ENCODE data around the gene EIF5B.
A peak's percentile ranks its signal among the peaks of the same experiment; 100 is the strongest.
"Not testable (repeated sequence)": the region's sequence is repeated elsewhere in the genome, so short reads cannot be mapped to it uniquely, and the experiment has no call there.

Gene EIF5B

DNA sequence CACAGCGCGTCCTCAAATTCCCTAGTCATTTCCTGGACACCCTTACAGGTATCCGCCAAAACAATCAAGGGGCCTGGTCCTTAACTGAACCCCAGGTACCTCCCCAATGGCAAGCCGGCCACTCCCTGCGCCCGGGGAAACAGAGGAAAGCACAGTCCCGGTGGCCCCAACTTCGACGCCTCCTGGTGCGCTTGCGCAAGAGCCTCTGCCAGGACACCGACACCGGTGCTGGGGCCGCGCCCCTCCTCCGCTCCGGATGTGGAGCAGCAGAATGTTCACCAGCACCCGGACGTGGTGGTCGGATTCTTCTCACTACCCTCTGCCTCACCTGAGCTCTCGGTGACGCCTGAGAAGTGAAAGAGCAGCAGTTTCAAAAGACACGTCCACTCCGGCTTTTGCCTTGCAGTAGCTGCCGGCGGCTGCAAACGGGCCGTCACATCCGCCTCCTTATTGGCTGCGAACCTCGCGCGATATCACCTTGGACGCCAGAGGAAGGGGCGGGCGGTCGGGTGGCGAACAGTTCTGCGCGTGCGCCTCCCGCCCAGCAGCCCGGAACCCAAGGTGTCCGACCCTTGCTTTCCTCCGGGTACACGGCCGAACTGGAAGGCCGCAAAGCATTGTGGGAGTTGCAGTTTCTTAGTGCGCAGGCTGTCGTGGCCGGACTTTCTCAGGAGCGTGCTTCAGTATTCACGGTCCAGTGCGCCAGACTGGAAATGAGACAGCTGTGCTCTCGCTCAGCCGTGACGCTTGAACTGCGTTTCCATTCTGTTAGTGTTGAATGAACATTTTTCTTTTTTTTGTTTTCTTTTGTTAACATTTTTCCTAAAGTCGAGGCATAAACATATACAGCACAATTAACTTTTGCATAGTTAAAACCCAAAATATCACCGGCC is 1.0 kb upstream of the EIF5B start, which contains the start of gene TXNDC9:
Gene TXNDC9 (minus strand): TSS at position 423 of the 893 bp plus-strand sequence. CDS start 3,123 bp downstream, outside the sequence.
- no peak for FAIRE-seq
- peak; percentile 84 for DNase-seq (ENCODE audit: insufficient read length, low spot score)
- TF ChIP-seq, protein P1, sequence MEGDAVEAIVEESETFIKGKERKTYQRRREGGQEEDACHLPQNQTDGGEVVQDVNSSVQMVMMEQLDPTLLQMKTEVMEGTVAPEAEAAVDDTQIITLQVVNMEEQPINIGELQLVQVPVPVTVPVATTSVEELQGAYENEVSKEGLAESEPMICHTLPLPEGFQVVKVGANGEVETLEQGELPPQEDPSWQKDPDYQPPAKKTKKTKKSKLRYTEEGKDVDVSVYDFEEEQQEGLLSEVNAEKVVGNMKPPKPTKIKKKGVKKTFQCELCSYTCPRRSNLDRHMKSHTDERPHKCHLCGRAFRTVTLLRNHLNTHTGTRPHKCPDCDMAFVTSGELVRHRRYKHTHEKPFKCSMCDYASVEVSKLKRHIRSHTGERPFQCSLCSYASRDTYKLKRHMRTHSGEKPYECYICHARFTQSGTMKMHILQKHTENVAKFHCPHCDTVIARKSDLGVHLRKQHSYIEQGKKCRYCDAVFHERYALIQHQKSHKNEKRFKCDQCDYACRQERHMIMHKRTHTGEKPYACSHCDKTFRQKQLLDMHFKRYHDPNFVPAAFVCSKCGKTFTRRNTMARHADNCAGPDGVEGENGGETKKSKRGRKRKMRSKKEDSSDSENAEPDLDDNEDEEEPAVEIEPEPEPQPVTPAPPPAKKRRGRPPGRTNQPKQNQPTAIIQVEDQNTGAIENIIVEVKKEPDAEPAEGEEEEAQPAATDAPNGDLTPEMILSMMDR (IDR thresholded peaks at IDR 0.05; ENCODE audit: insufficient read depth, missing control alignments): no peak

DNA sequence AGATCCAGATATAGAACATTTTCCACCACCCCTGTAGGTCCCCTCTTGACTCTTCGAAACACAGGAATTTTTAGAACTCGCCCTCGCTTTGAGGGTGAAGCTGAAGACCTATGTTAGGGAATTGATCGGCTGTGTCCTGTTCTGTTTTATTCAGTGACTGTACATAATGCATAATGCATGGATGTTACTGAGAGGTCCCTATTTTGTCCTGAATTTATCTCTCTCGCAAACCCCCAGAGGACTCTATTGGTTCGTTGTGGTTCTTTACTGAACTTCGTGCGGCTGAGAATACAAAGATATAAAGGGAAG is 431 bp upstream of the EIF5B start:
- TF ChIP-seq, protein P1 (IDR thresholded peaks at IDR 0.05; ENCODE audit: insufficient read depth, missing control alignments): no peak
- FAIRE-seq: no peak
- DNase-seq (ENCODE audit: insufficient read length, low spot score): no peak

DNA sequence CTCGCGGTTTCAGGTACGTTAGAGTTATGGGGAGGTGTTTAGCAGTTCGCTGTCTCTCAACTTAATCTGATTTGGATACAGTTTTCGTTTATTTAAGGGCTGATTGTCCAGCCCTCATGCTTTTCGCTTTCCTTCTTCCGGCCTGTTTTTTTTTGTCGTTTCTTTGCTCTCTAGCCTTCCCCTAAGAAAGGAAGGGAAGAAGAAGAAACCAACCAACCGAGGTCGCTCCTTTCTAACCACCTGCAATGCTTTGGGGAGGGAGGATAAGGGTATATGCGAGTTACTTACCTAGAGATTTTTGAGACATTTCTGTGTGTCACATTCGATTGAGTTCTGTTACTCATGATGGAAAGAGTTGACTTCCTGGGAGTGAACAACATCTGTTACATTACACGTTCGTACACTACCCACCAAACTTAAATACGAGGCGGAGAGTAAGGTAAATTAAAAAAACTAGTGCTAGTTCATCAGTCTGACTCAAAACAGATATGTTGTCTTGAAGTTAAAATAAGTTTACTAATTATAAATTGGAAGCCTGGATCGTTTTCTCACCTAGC is 918 bp downstream of the EIF5B start:
- no peak for DNase-seq (ENCODE audit: insufficient read length, low spot score)
- TF ChIP-seq, protein P1 (IDR thresholded peaks at IDR 0.05; ENCODE audit: insufficient read depth, missing control alignments): no peak
- no peak for FAIRE-seq

GRCh38 chr2:99340669-99341236 is 3.6 kb downstream of the EIF5B start:
- DNase-seq (ENCODE audit: insufficient read length, low spot score): no peak
- no peak for FAIRE-seq
- TF ChIP-seq, protein P1 (IDR thresholded peaks at IDR 0.05; ENCODE audit: insufficient read depth, missing control alignments): no peak

GRCh38 chr2:99342536-99342935 is 5.3 kb downstream of the EIF5B start:
- FAIRE-seq: no peak
- TF ChIP-seq, protein P1 (IDR thresholded peaks at IDR 0.05; ENCODE audit: insufficient read depth, missing control alignments): no peak
- DNase-seq (ENCODE audit: insufficient read length, low spot score): no peak

GRCh38 chr2:99345446-99345845 is 8.3 kb downstream of the EIF5B start:
- not testable (repeated sequence) for DNase-seq (ENCODE audit: insufficient read length, low spot score); FAIRE-seq

- TF ChIP-seq, protein P1 (IDR thresholded peaks at IDR 0.05; ENCODE audit: insufficient read depth, missing control alignments): no peak
- no peak for FAIRE-seq
Observed at GRCh38 chr2:99346218-99346617, 9.0 kb downstream of the EIF5B start.

More at GRCh38 chr2:99346218-99346617, 9.0 kb downstream of the EIF5B start:
- DNase-seq (ENCODE audit: insufficient read length, low spot score): no peak

Data from D721Med (cell line).